HG03045 (cell line): ENCODE results near the gene MAPK12.
"Not testable (repeated sequence)": the region's sequence is repeated elsewhere in the genome, so short reads cannot be mapped to it uniquely, and the experiment has no call there.

ENCODE experiments used
- ATAC-seq: cut with Tn5 transposase; IDR thresholded peaks from one replicate; pipeline ENCODE4 v1.9.1; 2021; ENCODE audit warnings: mild to moderate bottlenecking, moderate library complexity; ENCODE audit not compliant: unreplicated experiment

MAPK12 gene

DNA sequence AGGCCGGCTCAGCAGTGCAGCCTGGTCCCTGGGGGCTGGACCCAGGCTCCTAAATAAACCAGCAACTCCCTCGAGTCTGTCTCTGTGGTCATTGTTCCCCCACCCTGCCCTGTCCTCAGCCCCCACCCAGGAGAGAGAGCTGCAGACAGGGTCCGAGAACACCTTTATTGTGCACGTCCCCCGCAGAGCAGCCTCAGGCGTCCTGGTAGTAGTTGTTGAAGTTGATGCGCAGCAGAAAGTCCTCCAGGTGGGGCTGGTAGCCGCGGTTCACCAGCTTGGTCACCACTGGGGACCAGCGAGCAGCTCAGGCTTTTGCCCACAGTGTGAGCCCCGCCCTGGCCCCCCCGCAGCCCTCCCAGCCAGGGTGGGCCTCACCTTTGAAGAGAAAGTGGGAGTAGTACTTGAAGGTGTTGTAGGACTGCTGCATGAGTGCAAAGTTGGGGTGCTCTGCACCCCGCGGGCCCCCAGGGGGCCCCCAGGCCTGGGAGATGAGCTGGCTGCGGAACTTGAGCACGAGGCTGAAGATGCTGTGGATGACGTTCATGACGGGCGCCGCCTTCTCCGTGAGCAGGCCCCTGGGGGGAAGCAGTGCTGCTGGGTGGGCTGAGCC, 43.8 kb downstream of the MAPK12 start:
- no peak for ATAC-seq

DNA sequence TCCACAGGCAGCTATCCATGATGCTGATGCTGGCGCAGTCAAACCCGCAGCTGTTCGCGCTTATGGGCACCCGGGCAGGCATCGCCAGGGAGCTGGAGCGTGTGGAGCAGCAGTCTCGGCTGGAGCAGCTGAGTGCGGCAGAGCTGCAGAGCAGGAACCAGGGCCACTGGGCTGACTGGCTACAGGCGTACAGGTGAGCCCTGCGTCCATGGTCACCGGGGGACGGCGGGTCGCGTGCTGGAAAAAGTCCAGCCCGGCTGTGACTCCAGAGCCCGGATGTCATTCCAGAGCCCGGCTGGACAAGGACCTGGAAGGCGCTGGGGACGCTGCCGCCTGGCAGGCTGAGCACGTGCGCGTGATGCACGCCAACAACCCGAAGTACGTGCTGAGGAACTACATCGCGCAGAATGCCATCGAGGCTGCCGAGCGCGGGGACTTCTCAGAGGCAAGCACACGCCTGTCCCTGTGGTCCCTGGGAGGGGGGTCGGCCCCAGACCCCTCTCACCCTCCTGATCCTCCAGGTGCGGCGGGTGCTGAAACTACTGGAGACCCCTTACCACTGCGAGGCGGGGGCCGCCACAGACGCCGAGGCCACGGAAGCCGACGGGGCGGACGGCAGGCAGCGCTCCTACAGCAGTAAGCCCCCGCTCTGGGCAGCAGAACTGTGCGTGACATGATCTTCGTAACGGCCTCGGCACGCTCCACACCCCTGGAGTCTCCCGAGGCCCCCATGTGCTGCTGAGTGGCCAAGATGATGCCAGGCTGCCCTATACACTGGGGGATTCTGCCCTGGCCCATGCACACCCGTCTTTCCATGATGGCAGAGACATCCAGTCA, 44.6 kb downstream of the MAPK12 start:
- ATAC-seq = no peak

DNA sequence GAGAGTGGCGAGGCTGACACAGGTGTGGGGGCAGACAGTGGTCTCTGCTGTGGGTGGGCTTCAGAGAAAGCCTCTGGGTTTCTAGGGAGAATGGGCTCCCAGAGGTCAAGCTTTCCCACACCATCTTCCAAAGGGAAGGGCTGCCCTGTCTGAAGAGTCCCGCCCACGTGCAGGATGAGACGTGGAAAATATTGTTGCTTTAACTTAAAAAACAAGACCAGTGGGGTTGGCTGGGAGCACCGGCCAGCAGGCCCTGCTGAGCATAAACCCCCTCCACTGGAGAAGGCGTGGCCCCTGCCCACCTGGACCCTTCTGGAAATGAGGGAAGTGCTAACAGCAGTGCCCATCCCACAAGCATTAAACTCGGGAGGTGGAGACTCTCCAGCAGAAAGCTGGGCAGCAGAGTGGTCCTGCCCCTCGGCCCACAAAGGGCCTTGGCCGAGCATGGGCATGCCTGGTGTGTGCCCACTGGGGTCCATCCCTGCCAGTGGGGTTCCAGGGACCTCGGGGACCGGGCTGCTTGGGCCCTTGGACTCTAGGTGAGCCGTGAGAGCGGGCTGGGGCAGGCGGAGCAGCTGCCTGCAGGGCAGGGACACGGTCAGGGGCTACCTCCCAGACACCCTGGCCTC, 45.3 kb downstream of the MAPK12 start:
- ATAC-seq = no peak

DNA sequence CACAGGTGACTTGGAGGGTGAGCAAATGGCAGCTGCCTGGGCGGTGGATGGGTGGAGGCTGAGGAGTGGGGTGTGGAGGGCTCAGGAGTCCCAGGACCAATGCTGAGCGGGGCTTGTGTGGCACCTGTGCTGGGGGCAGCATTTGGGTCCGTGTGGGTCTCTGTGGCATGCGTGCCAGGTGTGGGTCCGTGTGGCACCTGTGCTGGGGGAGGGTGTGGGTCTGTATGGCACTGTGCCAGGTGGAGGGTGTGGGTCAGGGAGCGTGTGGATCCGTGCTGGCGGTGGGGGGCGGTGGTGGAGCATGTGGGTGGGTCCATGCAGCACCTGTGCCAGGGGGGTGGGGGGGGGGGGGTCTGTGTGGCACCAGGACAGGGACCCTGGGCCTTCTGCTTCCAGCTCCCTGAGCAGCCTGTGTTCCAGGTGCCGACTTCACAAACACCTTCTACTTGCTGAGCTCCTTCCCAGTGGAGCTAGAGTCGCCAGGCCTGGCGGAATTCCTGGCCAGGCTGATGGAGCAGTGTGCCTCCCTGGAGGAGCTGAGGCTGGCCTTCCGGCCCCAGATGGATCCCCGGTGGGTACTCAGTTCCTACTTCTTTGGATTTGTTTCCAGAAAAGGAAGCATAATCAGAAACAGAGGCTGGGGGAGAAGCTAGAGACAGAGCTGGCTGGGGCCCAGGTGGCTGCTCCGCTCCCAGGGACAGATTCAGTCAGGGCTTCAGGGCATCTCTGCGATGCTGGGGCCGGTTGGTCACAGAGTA, 46.0 kb downstream of the MAPK12 start:
- ATAC-seq = no peak

DNA sequence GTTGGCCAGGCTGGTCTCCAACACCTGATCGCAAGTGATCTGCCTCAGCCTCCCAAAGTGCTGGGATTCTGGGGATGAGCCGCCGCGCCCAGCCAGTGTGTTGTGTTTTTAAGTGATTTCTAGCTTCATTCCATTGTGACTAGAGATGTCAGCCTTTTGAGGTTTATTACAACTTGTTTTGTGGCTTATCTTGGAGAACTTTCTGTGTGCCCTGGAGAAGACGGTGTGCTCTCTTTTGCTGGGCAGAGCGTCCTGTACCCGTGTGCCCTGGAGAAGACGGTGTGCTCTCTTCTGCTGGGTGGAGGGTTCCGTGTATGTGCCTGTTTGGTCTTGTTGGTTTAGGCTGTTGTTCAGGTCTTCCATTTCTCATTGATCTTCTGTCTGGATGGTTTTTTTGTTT, 48.2 kb downstream of the MAPK12 start:
- ATAC-seq = no peak

DNA sequence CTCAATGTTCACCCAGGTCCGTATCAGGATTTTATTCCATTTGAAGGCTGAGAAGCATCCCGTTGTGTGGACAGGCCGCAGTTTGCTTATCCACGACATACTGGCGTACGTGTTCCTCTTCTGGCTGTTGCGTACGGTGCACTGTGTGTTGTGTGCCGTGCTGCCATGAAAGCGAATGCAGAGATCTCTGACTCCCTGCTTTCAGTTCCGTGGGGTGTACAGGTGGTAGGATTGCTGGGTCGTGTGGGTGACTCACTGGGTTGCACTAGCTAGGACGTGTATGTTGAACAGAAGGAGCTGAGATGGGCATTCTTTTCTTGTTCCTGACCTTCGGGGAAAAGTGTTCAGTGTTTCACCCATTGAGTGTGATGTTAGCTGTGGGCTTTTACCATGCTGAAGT, 50.3 kb downstream of the MAPK12 start:
- no peak for ATAC-seq

DNA sequence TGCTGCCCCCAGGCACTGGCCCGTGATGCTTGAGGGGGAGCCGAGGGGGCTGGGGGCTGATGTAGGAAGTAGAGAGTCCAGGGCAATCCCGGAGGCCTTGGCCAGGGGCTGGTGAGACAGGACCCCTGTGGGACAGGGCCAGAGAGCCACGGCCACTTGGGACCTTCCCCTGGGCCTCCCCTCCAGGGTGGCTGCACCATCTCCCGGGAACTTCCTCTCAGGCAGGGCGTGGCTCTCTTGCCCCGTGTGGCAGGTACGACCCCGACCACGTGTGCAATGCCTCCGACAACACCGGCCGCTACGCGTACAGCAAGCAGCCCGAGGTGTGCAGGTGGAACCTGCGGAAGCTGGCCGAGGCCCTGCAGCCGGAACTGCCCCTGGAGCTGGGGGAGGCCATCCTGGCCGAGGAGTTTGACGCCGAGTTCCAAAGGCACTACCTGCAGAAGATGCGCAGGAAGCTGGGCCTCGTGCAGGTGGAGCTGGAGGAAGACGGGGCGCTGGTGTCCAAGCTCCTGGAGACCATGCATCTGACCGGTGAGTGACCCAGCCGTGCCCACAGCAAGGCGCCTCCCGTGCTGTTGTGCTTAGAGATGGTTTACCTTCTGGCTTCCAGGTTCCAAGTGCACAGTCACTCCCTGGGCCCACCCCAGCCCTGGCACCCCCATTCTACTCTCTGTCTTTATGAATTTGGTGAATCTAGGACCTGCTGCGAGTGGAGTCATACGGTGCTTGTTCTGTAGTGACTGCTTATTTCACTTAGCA, 50.9 kb downstream of the MAPK12 start:
- no peak for ATAC-seq

DNA sequence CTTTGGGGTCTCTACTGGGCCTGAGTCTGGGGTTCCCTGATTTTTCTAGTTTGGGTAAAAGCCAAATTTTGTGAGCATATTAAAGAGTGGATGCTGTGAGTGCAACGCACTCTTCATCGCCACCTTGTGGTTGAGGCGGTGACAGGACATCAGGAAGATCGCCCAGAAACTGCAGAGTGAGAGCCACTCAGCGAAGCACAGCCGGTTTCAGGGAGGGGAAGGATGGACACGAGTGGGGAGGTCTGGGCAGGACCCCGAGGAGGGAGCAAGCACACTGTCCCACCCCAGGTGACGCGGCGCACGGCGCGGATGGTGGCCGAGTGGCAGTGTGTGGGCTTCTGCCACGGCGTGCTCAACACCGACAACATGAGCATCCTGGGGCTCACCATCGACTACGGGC, 51.6 kb downstream of the MAPK12 start:
- ATAC-seq = no peak

DNA sequence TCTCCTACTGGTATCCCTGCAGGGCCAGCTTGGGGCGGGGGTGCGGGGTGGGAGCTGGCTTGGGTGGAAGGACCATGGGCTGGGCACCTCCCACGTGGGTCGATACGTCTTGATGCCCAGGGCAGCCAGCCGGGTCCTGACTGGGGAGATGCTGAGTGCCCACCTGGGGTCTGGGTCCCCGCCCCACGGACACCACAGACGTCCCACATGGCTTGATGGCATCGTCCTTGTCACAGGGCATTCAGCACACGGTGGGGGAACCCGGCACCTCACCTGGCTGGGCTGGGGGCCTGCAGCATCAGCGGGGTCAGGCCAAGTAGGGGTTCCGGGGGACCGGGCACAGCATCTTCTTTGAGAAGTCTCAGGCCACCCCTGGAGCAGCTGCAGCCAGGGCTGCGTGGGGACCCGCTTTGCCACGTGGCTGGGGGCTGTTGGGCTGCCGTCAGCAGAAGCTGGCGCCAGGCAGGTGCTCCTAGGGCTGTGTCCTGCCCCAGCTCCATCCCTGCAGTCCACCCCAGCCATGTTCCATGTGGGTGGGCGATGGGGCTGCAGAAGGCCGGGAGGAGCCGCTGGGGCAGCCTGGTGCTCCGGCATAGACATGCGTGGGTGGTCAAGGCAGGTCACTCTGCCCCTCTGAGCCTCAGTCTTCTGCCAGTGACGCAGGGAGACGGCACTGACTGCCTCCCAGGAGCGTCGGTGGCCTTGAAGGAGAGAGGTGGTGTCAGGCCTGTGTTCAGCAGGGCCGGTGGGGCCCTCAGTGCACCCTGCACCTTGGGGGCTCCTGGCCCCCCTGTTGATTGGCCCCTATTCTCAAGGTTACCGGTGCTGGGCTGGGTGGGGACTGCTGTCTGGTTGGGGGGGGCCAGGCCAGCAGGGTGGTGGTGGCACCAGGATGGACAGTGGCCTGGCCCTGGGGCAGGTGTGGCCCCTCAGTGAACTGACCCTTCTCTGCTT, 52.3 kb downstream of the MAPK12 start:
- ATAC-seq = no peak

DNA sequence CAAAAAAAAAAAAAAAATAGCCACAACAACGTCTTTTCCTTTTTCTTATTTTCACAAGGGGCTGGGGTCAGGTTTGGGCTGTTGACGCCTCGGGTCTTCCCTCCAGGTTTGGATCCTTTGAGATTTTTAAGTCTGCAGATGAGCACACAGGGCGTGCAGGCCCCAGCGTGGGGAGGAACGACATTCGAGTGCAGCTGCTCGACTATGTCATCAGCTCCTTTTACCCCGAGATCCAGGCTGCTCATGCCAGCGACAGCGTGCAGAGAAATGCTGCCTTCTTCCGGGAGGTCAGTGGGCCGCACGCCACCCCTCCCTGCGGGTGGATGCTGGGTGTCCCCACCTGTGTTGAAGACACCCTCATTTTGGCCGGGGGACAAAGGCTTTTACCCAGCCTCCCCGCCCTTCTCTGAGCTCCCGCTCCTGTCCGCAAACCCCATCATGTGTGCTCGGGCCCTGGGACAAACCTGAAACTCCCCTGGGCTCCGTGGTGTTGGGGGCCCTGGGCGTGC, 53.0 kb downstream of the MAPK12 start:
- no peak for ATAC-seq

DNA sequence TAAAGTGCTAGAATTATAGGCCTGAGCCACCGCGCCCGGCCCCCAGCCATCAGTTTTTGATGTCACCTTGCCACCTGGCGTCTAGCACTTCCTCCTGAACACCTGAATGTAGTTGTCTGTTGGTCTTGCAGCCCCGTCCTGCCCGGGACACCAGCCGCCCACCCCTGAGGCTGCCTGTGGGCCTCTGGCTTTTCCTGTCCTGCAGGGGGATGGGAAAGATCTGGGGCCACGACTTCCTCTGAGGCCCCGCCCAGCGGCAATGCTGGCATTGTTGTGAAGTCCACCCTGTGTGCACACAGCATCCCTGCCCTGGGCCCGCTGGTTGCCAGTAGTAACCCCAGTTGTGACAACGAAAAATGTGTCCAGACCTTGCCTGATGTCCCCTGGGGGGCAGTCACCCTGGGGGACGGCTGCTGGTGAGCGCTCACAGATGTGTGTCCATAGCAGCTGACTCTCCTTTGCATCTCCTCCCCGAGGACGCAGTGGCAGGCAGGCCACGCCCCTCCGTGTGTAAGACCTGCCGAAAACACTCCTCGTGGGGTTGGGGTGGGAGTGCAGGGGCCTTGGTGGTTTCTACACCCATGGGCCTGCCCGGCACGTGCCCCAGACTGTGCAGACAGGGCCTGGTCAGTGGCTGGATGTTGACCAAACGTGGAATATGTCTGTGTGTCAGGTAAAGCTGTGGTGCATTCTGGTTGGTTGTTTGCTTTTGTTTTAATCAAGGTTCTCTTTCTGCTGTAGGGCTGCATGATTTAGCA, 53.9 kb downstream of the MAPK12 start:
- no peak for ATAC-seq

GRCh38 chr22:50206599-50206998, 54.9 kb downstream of the MAPK12 start:
- no peak for ATAC-seq

- ATAC-seq = no peak
Observed at GRCh38 chr22:50205781-50206569, 55.5 kb downstream of the MAPK12 start.

GRCh38 chr22:50204998-50205397, 56.5 kb downstream of the MAPK12 start:
- not testable (repeated sequence) for ATAC-seq

- no peak for ATAC-seq
Observed at GRCh38 chr22:50204571-50204970, 56.9 kb downstream of the MAPK12 start.

- no peak for ATAC-seq
Observed at GRCh38 chr22:50203288-50203687, 58.2 kb downstream of the MAPK12 start.
